ENCODE data around the gene MAPK11. TPM values are rescaled to one million over a fixed set of nuclear protein-coding genes. Genes with fewer than 3 reads are reported as not detected.

Gene MAPK11
- total and polyA plus RNA-seq, 10 of the 15 experiments (the other 5 are each of a cell fraction or from before 2014, with no cell fraction given), result 0.05 to 12.8 (median 3.7) TPM

GRCh38 chr22:50259302-50259701 is 10.9 kb downstream of the MAPK11 start:
- no peak for ATAC-seq
- ChIA-PET CTCF (no interaction called here), POLR2A (no interaction called here), RAD21 (ENCODE audit: unreplicated experiment) (interaction anchor here (0.5 kb wide), 1 partner anchor 227 kb away, joined by 3 read pairs; no protein-coding TSS in a partner anchor), SMC1A (ENCODE audit: uncharacterized antibody, unreplicated experiment) (no interaction called here)
- Histone ChIP-seq H2AFZ (ENCODE audit: control insufficient read depth, low read depth, low read length) (no peak overlapping the region), H3K79me2 (ENCODE audit: control insufficient read depth, insufficient read depth, low read length) (peaks cover 8% of the 10 kb centered on the region), H4K20me1 (ENCODE audit: control insufficient read depth, insufficient read depth) (no peaks in the 10 kb centered on the region), H3K4me1 (ENCODE audit: control insufficient read depth, insufficient read depth, low read length) (peaks cover 10% of the 10 kb centered on the region), H3K9me3 (replicated peaks; ENCODE audit: control insufficient read depth, insufficient read depth, low read length) (no peaks in the 10 kb centered on the region), H3K36me3 (ENCODE audit: control insufficient read depth in 2 of 2, insufficient read depth in 2 of 2, low read length in 1 of 2) (no peaks in the 10 kb centered on the region; a peak in 1 of 4 replicates), H3K4me2 (ENCODE audit: control insufficient read depth, insufficient read depth) (no peak overlapping the region), H3K9ac (ENCODE audit: control insufficient read depth, insufficient read depth, low read length) (no peak overlapping the region), H3K4me3 (no peak overlapping the region), H3K27ac (ENCODE audit: control insufficient read depth, insufficient read depth) (no peak overlapping the region), H3K27me3 (replicated peaks in 1 of 2; ENCODE audit: control insufficient read depth in 2 of 2, insufficient read depth in 2 of 2, low read length in 1 of 2) (no peaks in the 10 kb centered on the region)
- no peak for TF ChIP-seq CHD2 (IDR thresholded peaks at IDR 0.05; ENCODE audit: borderline replicate concordance, low read depth, low read length)
- TF ChIP-seq RCOR1 (conservative IDR thresholded peaks at IDR 0.05; ENCODE audit: low read depth, low read length), result no peak
- TF ChIP-seq ZNF384 (IDR thresholded peaks at IDR 0.05; ENCODE audit: borderline replicate concordance, low read depth, low read length), result no peak
- no peak for TF ChIP-seq SMC3 (IDR thresholded peaks at IDR 0.05; ENCODE audit: borderline replicate concordance, low read length)
- TF ChIP-seq CHD4 (IDR thresholded peaks at IDR 0.05), result no peak
- no peak for TF ChIP-seq MLLT1 (IDR thresholded peaks at IDR 0.05)
- no peak for TF ChIP-seq RELB (IDR thresholded peaks at IDR 0.05; ENCODE audit: low read depth)
- TF ChIP-seq FOS (IDR thresholded peaks at IDR 0.05; ENCODE audit: borderline replicate concordance, extremely low read depth, insufficient read length), result no peak
- DNase-seq (ENCODE audit: low read depth, low spot score), result no peak
- FAIRE-seq, result no peak
- in situ Hi-C loops (cut with MboI), result loop anchor here (10.0 kb wide), 2 partner anchors 235 to 355 kb away; no protein-coding TSS in a partner anchor
- 82% methylated on average over 15 of the region's 15 CpGs for WGBS (ENCODE audit: insufficient coverage, insufficient replicate concordance, low lambda C conversion rate, missing lambda C conversion rate)
- intact Hi-C loops (cut with micrococcal nuclease; ENCODE audit: unreplicated experiment), result no loop called here
- no TSS peak for BruUV-seq (replicated peaks)

Measured in GM12878 (cell line).